Activated CD8-positive, alpha-beta memory T cell treated with anti-CD3 and anti-CD28 coated beads, Interleukin-2, amount 50 U/mL, for 24 hours (primary cell): ENCODE measurements around the gene CDON.

ENCODE experiments used
- DNase-seq: peaks from one replicate; pipeline ENCODE4 v3.0.0-alpha.2; 2020; ENCODE audit errors: extremely low read depth

CDON gene

GRCh38 chr11:126082251-126083109 is 19.8 kb upstream of the CDON start:
- DNase-seq = no peak

GRCh38 chr11:126081915-126082250 is 19.2 kb upstream of the CDON start:
- no peak for DNase-seq

- no peak for DNase-seq
Observed at GRCh38 chr11:126080161-126080941, 17.7 kb upstream of the CDON start.

DNA sequence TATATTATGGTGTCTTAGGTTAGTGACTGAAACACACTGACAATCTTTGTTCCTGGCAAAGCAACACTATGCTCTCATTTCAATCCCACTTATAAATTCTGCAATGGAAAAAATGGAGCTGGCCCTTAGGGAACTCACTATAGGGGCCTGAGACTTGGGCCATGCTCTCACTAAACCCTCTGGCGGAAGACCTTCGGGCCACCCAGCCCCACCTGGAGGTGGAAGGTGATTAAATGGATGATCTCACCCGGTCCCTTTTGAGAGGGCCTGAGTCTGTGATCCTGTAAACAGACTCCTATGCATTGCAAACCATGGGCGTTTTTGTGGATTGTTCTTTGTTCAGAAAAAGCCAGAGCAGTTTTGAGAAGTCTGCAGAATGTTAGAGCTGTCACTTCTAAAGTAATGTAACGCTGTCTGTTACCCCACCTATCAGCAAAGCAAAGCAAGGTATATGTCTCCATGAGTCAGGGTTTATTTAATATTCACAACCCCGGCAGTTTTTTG is 17.0 kb upstream of the CDON start:
- DNase-seq = no peak

- no peak for DNase-seq
Observed at GRCh38 chr11:126076641-126077040, 14.0 kb upstream of the CDON start.

DNA sequence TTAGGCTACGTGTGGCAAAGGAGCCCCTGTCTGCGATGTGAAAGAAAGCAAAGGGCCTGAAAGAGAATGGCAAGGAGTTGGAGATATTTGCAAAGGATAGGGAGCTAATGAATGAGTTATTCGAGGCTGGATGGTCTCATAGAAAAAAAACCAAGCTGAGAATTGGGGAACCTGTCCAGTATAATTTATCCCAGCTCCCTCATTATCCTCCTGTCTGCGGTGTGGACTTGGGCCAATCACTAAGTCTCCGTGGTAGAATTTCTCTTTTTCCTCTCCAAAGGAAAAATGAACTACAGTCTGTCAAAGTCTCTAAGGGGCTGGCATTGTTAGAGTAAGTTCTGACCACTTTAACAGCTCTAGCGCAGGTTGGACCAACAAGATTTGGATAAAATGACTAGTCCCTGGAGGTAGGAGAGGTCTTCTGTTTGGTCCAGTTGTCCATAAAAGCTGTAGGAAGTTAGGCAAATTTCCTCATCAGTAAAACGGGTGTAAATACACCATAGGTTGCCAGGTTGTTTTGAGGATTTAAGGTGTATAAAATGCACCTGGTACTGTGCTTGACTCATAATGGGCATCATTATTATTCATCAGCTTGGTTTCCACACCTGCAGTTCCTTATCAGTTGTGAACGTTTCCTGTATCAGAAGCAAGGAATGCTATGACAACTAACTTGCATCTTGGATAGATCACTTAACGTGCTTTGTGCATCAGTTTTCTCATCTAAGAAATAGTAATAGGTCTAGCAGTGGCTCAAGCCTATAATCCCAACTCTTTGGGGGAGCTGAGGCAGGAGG is 10.3 kb upstream of the CDON start:
- DNase-seq = no peak

DNA sequence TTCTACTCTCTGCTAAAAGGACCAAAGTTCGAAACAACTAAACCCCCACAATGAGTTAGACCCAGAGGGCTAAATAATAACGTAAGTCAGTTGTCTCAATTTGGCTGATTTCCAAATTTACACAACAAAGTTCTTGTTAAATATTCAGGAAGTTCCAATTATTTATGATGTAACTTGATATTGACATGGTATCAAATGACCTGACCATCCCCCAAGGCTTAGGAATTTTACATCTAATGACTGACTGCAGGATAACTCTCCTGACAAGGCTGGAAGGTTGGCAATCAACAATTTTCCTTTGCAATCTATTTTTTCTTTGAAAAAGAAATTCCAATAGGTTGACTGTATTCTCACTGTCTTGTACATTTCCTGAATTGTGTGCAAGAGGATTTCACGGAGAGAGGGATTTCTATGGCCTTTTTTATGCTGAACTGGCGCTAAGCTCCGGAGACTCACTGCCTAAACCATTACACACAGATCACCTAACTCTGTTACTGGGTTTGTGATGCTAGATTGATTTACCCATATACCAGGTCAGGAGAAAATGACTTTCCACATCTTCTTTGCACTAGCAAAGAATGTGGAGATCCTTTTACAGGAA is 9.6 kb upstream of the CDON start:
- DNase-seq = no peak

- no peak for DNase-seq
Observed at GRCh38 chr11:126063507-126063852, 814 bp upstream of the CDON start.

DNA sequence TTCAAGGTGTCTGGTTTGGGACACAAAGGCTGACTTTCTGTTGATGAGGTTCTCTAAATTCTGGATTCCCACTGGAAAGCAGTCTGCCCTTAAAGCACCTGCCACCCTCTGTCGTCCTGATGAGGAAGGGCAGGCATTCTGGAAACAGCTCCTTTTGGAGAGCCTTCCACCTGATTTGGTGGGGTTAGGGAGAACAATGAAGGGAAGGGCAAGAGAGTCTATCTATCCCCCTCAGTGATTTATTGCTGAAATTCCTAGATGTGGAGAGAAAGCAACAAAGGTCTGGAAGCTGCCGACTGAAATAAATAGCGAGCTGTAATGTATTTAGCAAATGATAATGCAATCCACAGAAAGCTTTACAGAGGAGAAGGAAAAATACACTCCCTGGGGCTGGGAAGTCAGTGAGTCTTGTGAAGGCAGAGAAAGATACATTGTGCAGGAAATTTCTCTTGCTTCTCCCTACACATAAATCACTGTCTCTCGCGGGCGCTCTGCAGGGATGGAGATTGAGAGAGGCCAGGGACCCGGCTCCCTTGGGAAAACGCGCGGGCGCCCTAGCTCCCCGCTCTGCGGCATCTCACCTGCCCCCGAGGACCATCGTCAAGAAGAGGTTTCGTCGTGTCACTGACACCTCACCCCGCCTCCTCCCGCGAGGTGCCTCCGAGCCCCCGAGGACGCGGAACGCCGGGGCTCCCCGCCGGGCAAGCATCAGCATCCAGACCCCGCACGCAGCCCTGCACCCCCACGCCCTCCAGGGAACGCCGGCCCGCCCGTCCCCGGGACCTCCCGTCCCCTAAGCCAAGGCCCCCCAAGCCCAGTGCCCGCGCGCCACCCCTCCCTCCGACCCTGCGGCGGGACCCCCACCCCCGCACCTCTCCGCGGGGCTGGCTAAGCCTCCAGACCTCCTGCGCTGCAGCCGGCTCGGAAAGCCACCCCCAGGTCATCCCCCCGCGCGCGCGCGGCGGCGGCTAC is 673 bp downstream of the CDON start:
- DNase-seq = no peak

DNA sequence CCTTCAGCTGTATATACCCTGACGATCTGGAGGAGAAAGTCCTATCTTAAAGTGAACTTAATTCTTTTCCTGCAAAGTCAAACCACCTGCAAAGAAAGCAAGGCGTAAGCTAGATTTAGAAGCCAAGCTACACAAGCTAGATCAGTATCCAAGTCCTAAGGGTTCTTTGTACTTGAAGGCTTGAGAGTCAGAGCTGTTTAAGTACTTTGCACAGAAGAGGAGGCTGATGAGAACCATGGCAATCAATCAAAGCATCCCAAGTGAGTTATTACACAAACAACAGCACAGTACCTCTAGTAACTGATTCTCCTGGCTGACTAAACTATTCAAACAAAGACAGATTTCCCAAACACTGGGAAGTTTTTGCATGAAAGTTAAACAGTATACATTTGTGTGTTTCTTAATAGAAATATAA is 1.9 kb downstream of the CDON start:
- DNase-seq = no peak

DNA sequence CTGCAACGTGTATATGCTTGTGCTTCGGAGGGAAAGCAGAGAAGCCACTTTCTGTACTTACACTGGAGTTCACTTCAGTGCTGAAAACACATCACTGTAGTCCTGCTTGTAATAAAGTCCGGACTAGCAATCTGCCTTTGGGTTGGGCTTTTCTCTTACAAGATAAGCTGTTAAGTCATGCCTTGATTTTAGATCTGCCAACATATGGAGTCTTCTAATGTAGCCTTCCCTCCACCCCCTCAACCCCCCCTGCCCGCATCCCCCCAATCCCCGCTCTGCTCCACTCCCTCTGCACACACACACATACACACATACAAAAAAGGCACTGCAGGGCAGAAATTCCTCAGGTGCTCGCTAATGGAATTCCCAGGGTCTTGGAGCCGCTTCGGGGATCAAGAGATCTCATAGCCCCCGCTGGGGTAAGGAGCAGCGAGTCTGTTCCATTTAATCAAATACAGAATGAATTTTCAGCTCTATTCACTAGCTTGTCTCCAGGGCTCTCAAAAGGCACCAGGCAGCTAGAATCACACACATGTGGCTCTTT is 3.4 kb downstream of the CDON start:
- DNase-seq = no peak

GRCh38 chr11:126058105-126058874 is 4.4 kb downstream of the CDON start:
- no peak for DNase-seq

DNA sequence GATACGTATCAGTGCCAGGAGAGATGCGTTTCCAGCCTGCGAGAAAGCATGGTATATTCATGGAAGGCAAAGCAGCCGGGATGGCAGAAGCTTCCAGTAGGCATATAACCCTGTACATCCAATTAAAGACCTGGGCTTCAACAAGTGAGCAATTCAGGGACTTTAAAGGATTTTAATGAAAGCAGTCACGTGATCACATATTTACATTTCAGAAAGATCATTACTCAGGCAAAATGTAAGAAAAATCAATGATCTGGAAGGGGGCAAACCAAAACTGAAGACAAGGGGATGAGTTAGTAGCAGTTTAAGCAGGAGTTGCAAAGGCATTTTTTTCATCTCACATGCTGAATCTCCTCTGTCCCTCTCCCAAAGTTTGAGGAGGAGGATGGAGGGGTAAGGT is 7.8 kb downstream of the CDON start:
- DNase-seq = no peak

- no peak for DNase-seq
Observed at GRCh38 chr11:126054408-126054807, 8.3 kb downstream of the CDON start.

GRCh38 chr11:126053415-126054286 is 9.0 kb downstream of the CDON start:
- DNase-seq = no peak

DNA sequence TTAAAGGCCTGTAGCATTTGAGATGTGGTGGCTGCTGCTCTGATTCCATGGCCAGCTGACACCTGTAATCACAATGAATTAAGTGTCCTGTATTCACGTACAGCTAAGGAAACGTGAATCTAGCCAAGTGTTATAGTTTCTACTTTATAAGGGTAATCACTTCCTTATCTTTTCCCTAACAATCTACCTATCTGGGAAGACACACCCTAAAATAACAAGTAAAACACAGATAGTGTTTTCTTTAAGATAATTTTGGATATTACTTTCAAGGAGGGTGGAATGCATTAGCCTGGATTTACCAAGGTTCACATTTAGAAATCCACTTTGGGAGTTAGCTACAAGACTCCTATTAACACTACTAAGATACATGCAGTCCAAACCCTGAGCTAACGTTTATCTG is 11.5 kb downstream of the CDON start:
- DNase-seq = no peak

DNA sequence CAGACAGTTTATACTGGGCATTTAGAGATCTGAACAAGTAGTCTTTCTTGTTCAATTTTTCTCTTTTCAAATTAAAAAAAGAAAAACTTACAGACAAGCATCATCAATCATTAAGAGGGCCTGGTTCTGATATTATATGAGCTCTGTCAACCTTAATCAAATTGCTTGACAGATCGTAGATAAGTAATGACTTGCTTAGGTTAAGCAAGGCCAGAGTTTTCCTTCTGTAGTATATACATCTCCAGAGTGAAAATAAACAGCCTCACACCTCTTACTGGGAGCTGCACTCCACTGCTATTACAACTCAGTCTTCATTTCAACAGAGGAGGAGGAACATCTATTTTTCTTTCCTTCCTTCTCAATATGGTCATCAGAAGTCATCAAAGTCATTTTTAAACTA is 13.5 kb downstream of the CDON start:
- DNase-seq = no peak

- DNase-seq = no peak
Observed at GRCh38 chr11:126048197-126048596, 14.5 kb downstream of the CDON start.
